PC-9 (cell line): ENCODE measurements around the gene PRR29.

Source experiments
- EZH2 ChIP-seq: fragments of 200-600 bp; sonication (generic); IDR thresholded peaks from 2 replicates; pipeline ENCODE4 v1.8.0; 2017; ENCODE audit warnings: antibody characterized with exemption, low read depth
- TF ChIP-seq, protein P1 (sequence below): fragments of 200-600 bp; sonication (generic); conservative IDR thresholded peaks from 2 replicates; pipeline ENCODE4 v1.6.1; 2017; ENCODE audit warnings: mixed run types, antibody characterized with exemption, mild to moderate bottlenecking, moderate library complexity

DNA sequence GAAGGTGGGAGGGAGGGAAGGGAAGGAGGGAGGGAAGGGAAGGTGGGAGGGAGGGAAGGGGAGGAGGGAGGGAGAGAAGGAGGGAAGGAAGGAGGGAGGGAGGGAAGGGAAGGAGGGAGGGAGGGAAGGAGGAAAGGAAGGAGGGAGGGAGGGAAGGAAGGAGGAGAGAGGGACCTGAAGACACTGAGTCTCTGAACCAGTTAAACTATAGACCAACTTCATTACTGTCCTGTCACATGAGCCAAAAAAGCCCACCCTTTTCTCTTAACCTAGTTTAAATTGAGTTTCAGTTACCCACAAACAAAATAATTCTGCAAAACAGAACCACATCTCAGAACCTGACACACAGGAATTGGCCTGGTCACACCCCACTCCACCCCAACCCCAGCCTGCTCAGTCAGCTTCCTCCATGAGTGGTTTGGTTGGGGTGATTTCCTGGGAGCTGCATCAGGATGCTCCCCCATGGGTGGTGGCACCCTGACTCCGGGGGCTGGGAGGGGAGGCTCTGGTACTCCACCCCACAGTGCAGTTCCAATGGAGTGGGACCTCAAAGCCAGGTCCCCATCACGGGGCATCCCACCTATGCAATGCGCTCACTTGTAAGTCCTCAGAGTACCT, 4.7 kb upstream of the PRR29 start:
- TF ChIP-seq, protein P1, sequence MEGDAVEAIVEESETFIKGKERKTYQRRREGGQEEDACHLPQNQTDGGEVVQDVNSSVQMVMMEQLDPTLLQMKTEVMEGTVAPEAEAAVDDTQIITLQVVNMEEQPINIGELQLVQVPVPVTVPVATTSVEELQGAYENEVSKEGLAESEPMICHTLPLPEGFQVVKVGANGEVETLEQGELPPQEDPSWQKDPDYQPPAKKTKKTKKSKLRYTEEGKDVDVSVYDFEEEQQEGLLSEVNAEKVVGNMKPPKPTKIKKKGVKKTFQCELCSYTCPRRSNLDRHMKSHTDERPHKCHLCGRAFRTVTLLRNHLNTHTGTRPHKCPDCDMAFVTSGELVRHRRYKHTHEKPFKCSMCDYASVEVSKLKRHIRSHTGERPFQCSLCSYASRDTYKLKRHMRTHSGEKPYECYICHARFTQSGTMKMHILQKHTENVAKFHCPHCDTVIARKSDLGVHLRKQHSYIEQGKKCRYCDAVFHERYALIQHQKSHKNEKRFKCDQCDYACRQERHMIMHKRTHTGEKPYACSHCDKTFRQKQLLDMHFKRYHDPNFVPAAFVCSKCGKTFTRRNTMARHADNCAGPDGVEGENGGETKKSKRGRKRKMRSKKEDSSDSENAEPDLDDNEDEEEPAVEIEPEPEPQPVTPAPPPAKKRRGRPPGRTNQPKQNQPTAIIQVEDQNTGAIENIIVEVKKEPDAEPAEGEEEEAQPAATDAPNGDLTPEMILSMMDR, result no peak
- no peak for TF ChIP-seq EZH2
